HepG2 (cell line): ENCODE measurements around the gene ZNF19. TPM values are rescaled to one million over a fixed set of nuclear protein-coding genes. Genes with fewer than 3 reads are reported as not detected.

Experiments used
- ATAC-seq: fragments of 200-7000 bp; cut with Tn5 transposase; 3 replicates; pipeline ENCODE4 v1.9.1; 2020; ENCODE audit warnings: mild to moderate bottlenecking, moderate library complexity
- BruUV-seq: library from RNA; stranded (reverse); fragments of 400-500 nt; replicated peaks from 2 replicates; lab custom pipeline; 2021; lab: Mats Ljungman, UMichigan
- CTCF ChIA-PET: fragments of 300-600 bp; formaldehyde crosslinking; extraction: SDS; loops from one replicate; lab custom pipeline; 2021; ENCODE audit warnings: low total read pairs, inconsistent platforms, low intra/inter-chr PET ratio; lab: Yijun Ruan, JAX
- POLR2A ChIA-PET: fragments of 350-600 bp; sonication (Branson Sonifier 250); formaldehyde crosslinking; loops from one replicate; lab custom pipeline; 2020; ENCODE audit warnings: antibody characterized with exemption, inconsistent platforms; lab: Yijun Ruan, JAX
- DNase-seq: peaks from one replicate; pipeline ENCODE4 v3.0.0-alpha.2; 2015; ENCODE audit warnings: low spot score
- FAIRE-seq: peaks from 3 replicates; lab custom pipeline; 2011; peaks lifted over from hg19 to GRCh38; lab: Jason Lieb, UNC
- H2AFZ ChIP-seq: one replicate; pipeline ENCODE4 v1.6.1; 2011; ENCODE audit warnings: low read length, inconsistent platforms
- H3K27ac ChIP-seq: fragments of 300-600 bp; 3 replicates; pipeline ENCODE4 v1.8.0; 2011; ENCODE audit warnings: mixed run types, mild to moderate bottlenecking, mixed read lengths, low read length, inconsistent platforms; ENCODE audit not compliant: insufficient read depth; ENCODE audit errors: extremely low read length
- H3K27me3 ChIP-seq, 2 experiments: fragments of 200-600 bp in 1 of 2; 2 replicates in 1 of 2; 3 replicates in 1 of 2; pipeline versions ENCODE4 v1.6.0 to v1.8.0; 2011; ENCODE audit warnings: low read length in 2 of 2, mild to moderate bottlenecking in 2 of 2, moderate library complexity in 2 of 2, inconsistent platforms in 1 of 2; ENCODE audit not compliant: insufficient read depth in 2 of 2, control insufficient read depth in 1 of 2
- H3K36me3 ChIP-seq, 2 experiments: fragments of 200-600 bp in 1 of 2; replicated peaks in 1 of 2; 2 replicates in 1 of 2; 3 replicates in 1 of 2; pipeline versions ENCODE4 v1.5.1 to v1.8.0; 2011; ENCODE audit warnings: low read length in 2 of 2, inconsistent platforms in 1 of 2; ENCODE audit not compliant: insufficient read depth in 2 of 2, control insufficient read depth in 1 of 2
- H3K4me1 ChIP-seq: 2 replicates; pipeline ENCODE4 v1.5.1; 2012; ENCODE audit warnings: low read length, inconsistent platforms; ENCODE audit not compliant: insufficient read depth
- H3K4me2 ChIP-seq: 2 replicates; pipeline ENCODE4 v1.6.0; 2011; ENCODE audit warnings: low read depth, low read length, inconsistent platforms
- H3K4me3 ChIP-seq, 3 experiments: fragments of 200-600 bp in 1 of 3; sonication (generic), shearing (Covaris generic) in 1 of 3; replicated peaks in 1 of 3; 2 replicates each; pipeline ENCODE4 v1.5.1; 2011 to 2016; ENCODE audit warnings: low read length in 3 of 3, inconsistent platforms in 2 of 3, low read depth in 2 of 3, mild to moderate bottlenecking in 2 of 3, control low read depth in 1 of 3, mixed read lengths in 1 of 3; ENCODE audit not compliant: insufficient read depth in 1 of 3
- H3K79me2 ChIP-seq: one replicate; pipeline ENCODE4 v1.6.1; 2011; ENCODE audit warnings: low read length, inconsistent platforms; ENCODE audit not compliant: insufficient read depth
- H3K9ac ChIP-seq: 2 replicates; pipeline ENCODE4 v1.6.0; 2011; ENCODE audit warnings: mild to moderate bottlenecking, low read depth, low read length, inconsistent platforms; ENCODE audit not compliant: insufficient read depth
- H3K9me3 ChIP-seq: 2 replicates; pipeline ENCODE4 v1.5.1; 2012; ENCODE audit warnings: mild to moderate bottlenecking, low read length
- H4K20me1 ChIP-seq: 2 replicates; pipeline ENCODE4 v1.6.0; 2011; ENCODE audit warnings: inconsistent platforms, mild to moderate bottlenecking, low read length, moderate library complexity; ENCODE audit not compliant: insufficient read depth
- ARNT ChIP-seq: fragments of 450-650 bp; IDR thresholded peaks from 2 replicates; pipeline ENCODE4 v1.6.1; 2017
- KAT8 ChIP-seq: IDR thresholded peaks from 2 replicates; pipeline ENCODE4 v1.6.1; 2016; ENCODE audit warnings: missing genetic modification reagents, missing compliant biosample characterization
- NR1H2 ChIP-seq: sonication (generic); formaldehyde crosslinking; IDR thresholded peaks from 2 replicates; pipeline ENCODE4 v1.8.1; 2022; ENCODE audit warnings: low read depth, missing genetic modification reagents, borderline replicate concordance
- NR3C1 ChIP-seq: sonication (generic); formaldehyde crosslinking; IDR thresholded peaks from 2 replicates; pipeline ENCODE4 v1.4.0; 2020; ENCODE audit warnings: missing genetic modification reagents
- RFX5 ChIP-seq: IDR thresholded peaks from 2 replicates; pipeline ENCODE4 v1.6.1; 2011; ENCODE audit warnings: low read depth, low read length, improper control_type of control experiment
- STAG1 ChIP-seq: sonication (generic); formaldehyde crosslinking; IDR thresholded peaks from 2 replicates; pipeline ENCODE4 v1.4.0; 2020; ENCODE audit warnings: missing genetic modification reagents
- ZKSCAN1 ChIP-seq: fragments of 150-350 bp; IDR thresholded peaks from 2 replicates; pipeline ENCODE4 v1.6.1; 2014; ENCODE audit warnings: low read length
- ZNF34 ChIP-seq: sonication (generic); formaldehyde crosslinking; IDR thresholded peaks from 2 replicates; pipeline ENCODE4 v1.4.0; 2020; ENCODE audit warnings: mild to moderate bottlenecking, missing genetic modification reagents, borderline replicate concordance
- ZNF496 ChIP-seq: sonication (generic); formaldehyde crosslinking; IDR thresholded peaks from 2 replicates; pipeline ENCODE4 v1.8.1; 2023; ENCODE audit warnings: mild to moderate bottlenecking, moderate library complexity, missing genetic modification reagents; ENCODE audit not compliant: insufficient replicate concordance
- ZNF563 ChIP-seq: sonication (generic); formaldehyde crosslinking; IDR thresholded peaks from 2 replicates; pipeline ENCODE4 v1.8.0; 2022; ENCODE audit warnings: mild to moderate bottlenecking, moderate library complexity, missing genetic modification reagents
- WGBS: methylation state at CpG from one replicate; pipeline ENCODE4 v1.1.6; 2017; ENCODE audit warnings: low lambda C conversion rate; 5-methylcytosine and 5-hydroxymethylcytosine counted together
- in situ Hi-C: cut with HindIII; loops from 2 replicates; pipeline ENCODE4 v1.10.0; 2017; ENCODE audit warnings: low pct_unique_long_range_greater_than_20kb; ENCODE audit not compliant: extremely low pct_ligation_motif_present
- intact Hi-C: fragments of 100-400 bp; cut with micrococcal nuclease; formaldehyde crosslinking; loops from one replicate; pipeline ENCODE4 v1.10.0; 2022; ENCODE audit not compliant: unreplicated experiment
- polyA plus RNA-seq, 8 experiments: library from polyadenylated mRNA; depleted of rRNA in 3 of 8; stranded (reverse) in 7 of 8; unstranded in 1 of 8; fragments of >200 nt; fragmentation: Illumina TruSeq in 4 of 8; extraction: Trizol in 4 of 8; gene quantifications; 2 replicates each; pipeline versions ENCODE4 v1.2.1 to v1.2.3, GENCODE V29; 2011 to 2016; ENCODE audit warnings: low read depth in 4 of 8, missing spikeins in 1 of 8, mixed read lengths in 1 of 8; ENCODE audit not compliant: insufficient read depth in 1 of 8
- total RNA-seq, 5 experiments: library from RNA; depleted of rRNA; stranded (reverse); fragments of >200 nt; fragmentation: Illumina TruSeq; extraction: Trizol; gene quantifications; 2 replicates each; pipeline ENCODE4 v1.2.3, GENCODE V29; 2016; ENCODE audit warnings: low read depth in 1 of 5
- TF ChIP-seq, protein P1 (sequence below): sonication (generic); formaldehyde crosslinking; IDR thresholded peaks from 2 replicates; pipeline ENCODE4 v1.5.0; 2020; ENCODE audit warnings: mild to moderate bottlenecking, missing genetic modification reagents, moderate library complexity
- TF ChIP-seq, protein P2 (sequence below): sonication (generic); formaldehyde crosslinking; IDR thresholded peaks from 2 replicates; pipeline ENCODE4 v1.5.0; 2020; ENCODE audit warnings: missing genetic modification reagents

Gene ZNF19
- total and polyA plus RNA-seq, 2 of the 13 experiments (the other 11 are each of a cell fraction or from before 2014, with no cell fraction given): 3.2 to 5.8 TPM

DNA sequence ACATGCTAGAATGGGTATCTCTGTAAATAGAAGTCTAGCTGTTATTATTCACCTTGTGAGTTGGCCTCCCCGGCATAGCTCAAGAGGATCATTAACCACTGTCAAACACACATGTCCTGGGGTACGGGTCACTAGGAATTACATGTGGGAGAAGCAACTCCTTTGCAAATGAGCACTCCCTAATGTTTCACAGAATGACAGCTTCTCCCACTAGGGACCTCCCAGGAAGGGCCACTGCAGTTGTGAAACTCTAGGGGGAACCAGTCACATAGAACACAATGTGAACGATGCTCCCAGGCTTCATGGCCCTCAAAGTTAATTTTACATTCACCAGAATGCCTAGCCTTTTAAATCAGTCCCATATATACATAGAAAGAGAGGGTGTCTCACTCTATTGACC is 12.4 kb upstream of the ZNF19 start (continued):
- TF ChIP-seq, protein P1, sequence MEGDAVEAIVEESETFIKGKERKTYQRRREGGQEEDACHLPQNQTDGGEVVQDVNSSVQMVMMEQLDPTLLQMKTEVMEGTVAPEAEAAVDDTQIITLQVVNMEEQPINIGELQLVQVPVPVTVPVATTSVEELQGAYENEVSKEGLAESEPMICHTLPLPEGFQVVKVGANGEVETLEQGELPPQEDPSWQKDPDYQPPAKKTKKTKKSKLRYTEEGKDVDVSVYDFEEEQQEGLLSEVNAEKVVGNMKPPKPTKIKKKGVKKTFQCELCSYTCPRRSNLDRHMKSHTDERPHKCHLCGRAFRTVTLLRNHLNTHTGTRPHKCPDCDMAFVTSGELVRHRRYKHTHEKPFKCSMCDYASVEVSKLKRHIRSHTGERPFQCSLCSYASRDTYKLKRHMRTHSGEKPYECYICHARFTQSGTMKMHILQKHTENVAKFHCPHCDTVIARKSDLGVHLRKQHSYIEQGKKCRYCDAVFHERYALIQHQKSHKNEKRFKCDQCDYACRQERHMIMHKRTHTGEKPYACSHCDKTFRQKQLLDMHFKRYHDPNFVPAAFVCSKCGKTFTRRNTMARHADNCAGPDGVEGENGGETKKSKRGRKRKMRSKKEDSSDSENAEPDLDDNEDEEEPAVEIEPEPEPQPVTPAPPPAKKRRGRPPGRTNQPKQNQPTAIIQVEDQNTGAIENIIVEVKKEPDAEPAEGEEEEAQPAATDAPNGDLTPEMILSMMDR: peak; percentile 42; the same call in 1 of the 2 replicates
- TF ChIP-seq NR3C1 (CRISPR knock-in tag) (no peak), STAG1 (CRISPR knock-in tag) (peak; percentile 36)

DNA sequence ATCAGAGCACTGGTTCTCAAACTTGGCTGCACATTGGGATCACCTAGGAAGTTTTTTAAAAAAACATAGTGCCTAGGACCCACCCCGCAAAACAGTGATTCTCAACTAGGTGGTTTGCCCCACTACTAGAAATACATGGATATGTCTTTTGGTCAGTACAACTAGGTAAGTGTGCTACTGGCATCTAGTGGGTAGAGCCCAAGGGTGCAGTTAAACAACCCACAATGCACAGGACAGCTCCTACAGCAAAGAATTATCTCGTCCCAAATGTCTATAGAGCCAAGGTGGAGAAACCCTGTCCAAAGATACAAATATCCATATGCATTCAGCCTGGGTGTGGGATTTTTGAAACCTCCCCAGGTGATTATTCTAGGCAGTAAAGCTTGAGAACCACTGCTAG is 11.8 kb upstream of the ZNF19 start:
- Histone ChIP-seq H3K27ac (no peak overlapping the region), H3K36me3 (no peaks in the 10 kb centered on the region), H3K4me3 (no peak overlapping the region), H3K79me2 (no peaks in the 10 kb centered on the region), H2AFZ (no peak overlapping the region), H3K9me3 (no peaks in the 10 kb centered on the region), H4K20me1 (no peaks in the 10 kb centered on the region), H3K4me1 (no peaks in the 10 kb centered on the region), H3K9ac (no peak overlapping the region), H3K4me2 (no peak overlapping the region), H3K27me3 (no peaks in the 10 kb centered on the region)
- intact Hi-C loops (loop anchor here (2.0 to 5.0 kb wide), 2 partner anchors 36 to 60 kb away; no protein-coding TSS in a partner anchor), in situ Hi-C loops (loop anchor here (5.0 kb wide), 2 partner anchors 36 to 89 kb away; no protein-coding TSS in a partner anchor)
- BruUV-seq: no TSS peak
- WGBS: 3% methylated on average over 2 of the region's 2 CpGs
- ATAC-seq (peak; percentile 49; the same call in 2 of the 3 replicates), FAIRE-seq (no peak), DNase-seq (no peak)
- ChIA-PET CTCF (interaction anchor here (1.2 to 2.7 kb wide), 4 partner anchors 21 to 110 kb away, joined by 3 to 22 read pairs (median 7); partner anchors contain the start of gene TLE7), POLR2A (no interaction called here)
- TF ChIP-seq RFX5: no peak
- no peak for TF ChIP-seq ZNF496 (CRISPR knock-in tag)
- TF ChIP-seq ZKSCAN1: no peak
- no peak for TF ChIP-seq NR1H2 (CRISPR knock-in tag)
- no peak for TF ChIP-seq ZNF563 (CRISPR knock-in tag)
- no peak for TF ChIP-seq ARNT
- TF ChIP-seq, protein P2, sequence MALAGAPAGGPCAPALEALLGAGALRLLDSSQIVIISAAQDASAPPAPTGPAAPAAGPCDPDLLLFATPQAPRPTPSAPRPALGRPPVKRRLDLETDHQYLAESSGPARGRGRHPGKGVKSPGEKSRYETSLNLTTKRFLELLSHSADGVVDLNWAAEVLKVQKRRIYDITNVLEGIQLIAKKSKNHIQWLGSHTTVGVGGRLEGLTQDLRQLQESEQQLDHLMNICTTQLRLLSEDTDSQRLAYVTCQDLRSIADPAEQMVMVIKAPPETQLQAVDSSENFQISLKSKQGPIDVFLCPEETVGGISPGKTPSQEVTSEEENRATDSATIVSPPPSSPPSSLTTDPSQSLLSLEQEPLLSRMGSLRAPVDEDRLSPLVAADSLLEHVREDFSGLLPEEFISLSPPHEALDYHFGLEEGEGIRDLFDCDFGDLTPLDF (CRISPR knock-in tag): no peak
- TF ChIP-seq ZNF34 (CRISPR knock-in tag): no peak
- TF ChIP-seq KAT8 (CRISPR knock-in tag): no peak
